Keratinocyte (primary cell): ENCODE results near the gene MLPH. TPM values are rescaled to one million over a fixed set of nuclear protein-coding genes. Genes with fewer than 3 reads are reported as not detected.

Experiments
- DNase-seq: peaks from one replicate; pipeline ENCODE4 v3.0.0-alpha.2; 2011; ENCODE audit warnings: low read depth, missing footprints, low spot score
- FAIRE-seq: peaks from 2 replicates; lab custom pipeline; 2011; peaks lifted over from hg19 to GRCh38; lab: Jason Lieb, UNC
- H2AFZ ChIP-seq: 2 replicates; pipeline ENCODE4 v1.6.0; 2012; ENCODE audit warnings: low read length, control low read depth, inconsistent platforms; ENCODE audit not compliant: control insufficient read depth
- H3K27ac ChIP-seq: 2 replicates; pipeline ENCODE4 v1.5.1; 2011; ENCODE audit warnings: low read length; ENCODE audit not compliant: control insufficient read depth, insufficient read depth
- H3K27me3 ChIP-seq: 3 replicates; pipeline ENCODE4 v1.6.0; 2011; ENCODE audit warnings: low read length; ENCODE audit not compliant: control insufficient read depth, insufficient read depth; ENCODE audit errors: extremely low read depth
- H3K36me3 ChIP-seq, 2 experiments: 2 replicates in 1 of 2; 3 replicates in 1 of 2; pipeline ENCODE4 v1.5.1; 2011; ENCODE audit warnings: low read length in 2 of 2, mild to moderate bottlenecking in 1 of 2; ENCODE audit not compliant: control insufficient read depth in 2 of 2, insufficient read depth in 2 of 2; ENCODE audit errors: extremely low read depth in 1 of 2
- H3K4me1 ChIP-seq: 3 replicates; pipeline ENCODE4 v1.5.1; 2011; ENCODE audit warnings: low read length; ENCODE audit not compliant: control insufficient read depth, insufficient read depth; ENCODE audit errors: extremely low read depth
- H3K4me2 ChIP-seq: 3 replicates; pipeline ENCODE4 v1.6.0; 2011; ENCODE audit warnings: low read depth, low read length; ENCODE audit not compliant: control insufficient read depth, insufficient read depth; ENCODE audit errors: extremely low read depth
- H3K4me3 ChIP-seq, 3 experiments: fragments of 200-600 bp in 1 of 3; sonication (generic) in 1 of 3; 2 replicates in 2 of 3; 3 replicates in 1 of 3; pipeline ENCODE4 v1.5.1; 2011 to 2016; ENCODE audit warnings: low read length in 3 of 3, mild to moderate bottlenecking in 3 of 3, control low read depth in 2 of 3, inconsistent platforms in 1 of 3, low read depth in 1 of 3, mixed read lengths in 1 of 3, mixed run types in 1 of 3, moderate library complexity in 1 of 3; ENCODE audit not compliant: control insufficient read depth in 2 of 3, insufficient read depth in 2 of 3; ENCODE audit errors: extremely low read depth in 1 of 3
- H3K79me2 ChIP-seq: 2 replicates; pipeline ENCODE4 v1.6.0; 2012; ENCODE audit warnings: low read length; ENCODE audit not compliant: control insufficient read depth, insufficient read depth
- H3K9ac ChIP-seq: 3 replicates; pipeline ENCODE4 v1.6.0; 2011; ENCODE audit warnings: low read length; ENCODE audit not compliant: control insufficient read depth, insufficient read depth; ENCODE audit errors: extremely low read depth
- H3K9me1 ChIP-seq: 3 replicates; pipeline ENCODE4 v1.6.0; 2011; ENCODE audit warnings: low read length; ENCODE audit not compliant: control insufficient read depth, insufficient read depth; ENCODE audit errors: extremely low read depth
- H3K9me3 ChIP-seq: 2 replicates; pipeline ENCODE4 v1.5.1; 2012; ENCODE audit warnings: low read depth, low read length; ENCODE audit not compliant: control insufficient read depth
- H4K20me1 ChIP-seq: 3 replicates; pipeline ENCODE4 v1.6.0; 2011; ENCODE audit warnings: low read length; ENCODE audit not compliant: control insufficient read depth, insufficient read depth; ENCODE audit errors: extremely low read depth
- CTCF ChIP-seq, 3 experiments: IDR thresholded peaks in 1 of 3; conservative IDR thresholded peaks in 1 of 3; optimal IDR thresholded peaks in 1 of 3; 2 replicates in 2 of 3; 3 replicates in 1 of 3; pipeline versions ENCODE3 to v1.5.1; 2011; ENCODE audit warnings: low read length in 3 of 3, mild to moderate bottlenecking in 3 of 3, moderate library complexity in 2 of 3, control low read depth in 1 of 3, inconsistent platforms in 1 of 3; ENCODE audit not compliant: insufficient read depth in 2 of 3; ENCODE audit errors: extremely low read depth in 1 of 3
- EZH2 ChIP-seq: IDR thresholded peaks from one replicate; pipeline ENCODE4 v1.6.1; 2012; ENCODE audit warnings: inconsistent platforms, mild to moderate bottlenecking, low read length, moderate library complexity
- dilution Hi-C: fragments of 300-500 bp; cut with MboI; formaldehyde crosslinking; loops from one replicate; pipeline ENCODE4 v1.7.0; 2020; ENCODE audit warnings: low sequenced_read_pairs; ENCODE audit not compliant: extremely low pct_ligation_motif_present
- polyA plus RNA-seq, 5 experiments: library from polyadenylated mRNA; depleted of rRNA in 3 of 5; stranded (reverse) in 3 of 5; stranded (forward) in 1 of 5; unstranded in 1 of 5; fragments of >200 nt; gene quantifications; 1 replicate in 1 of 5; 2 replicates in 3 of 5; 3 replicates in 1 of 5; pipeline versions ENCODE4 v1.2.1 to v1.2.3, GENCODE V29; 2011 to 2012; ENCODE audit warnings: missing spikeins in 2 of 5, low read depth in 1 of 5, low replicate concordance in 1 of 5

MLPH gene
- polyA plus RNA-seq, 1 donor (not counting 4 experiments of a cell fraction or from before 2014, with no cell fraction given), result 0.67 TPM

GRCh38 chr2:237600205-237600846, 113.3 kb downstream of the MLPH start:
- Histone ChIP-seq H3K9me1 (no peaks in the 10 kb centered on the region), H3K4me2 (peak overlapping the region; percentile 20), H3K79me2 (no peaks in the 10 kb centered on the region), H3K27ac (no peak overlapping the region), H4K20me1 (no peaks in the 10 kb centered on the region), H3K36me3 (no peaks in the 10 kb centered on the region), H2AFZ (peak overlapping the region; percentile 64), H3K9ac (no peak overlapping the region), H3K27me3 (peaks cover 5% of the 10 kb centered on the region), H3K9me3 (no peaks in the 10 kb centered on the region), H3K4me3 (no peak overlapping the region), H3K4me1 (peaks cover 9% of the 10 kb centered on the region)
- DNase-seq (no peak), FAIRE-seq (no peak)
- dilution Hi-C loops, result no loop called here
- TF ChIP-seq EZH2, result no peak
- no peak for TF ChIP-seq CTCF (optimal IDR thresholded peaks at IDR 0.05 in 1 of 3, IDR thresholded peaks at IDR 0.05 in 1 of 3, conservative IDR thresholded peaks at IDR 0.05 in 1 of 3; ENCODE audit: extremely low read depth in 1 of 3, insufficient read depth in 2 of 3, low read length in 3 of 3)

DNA sequence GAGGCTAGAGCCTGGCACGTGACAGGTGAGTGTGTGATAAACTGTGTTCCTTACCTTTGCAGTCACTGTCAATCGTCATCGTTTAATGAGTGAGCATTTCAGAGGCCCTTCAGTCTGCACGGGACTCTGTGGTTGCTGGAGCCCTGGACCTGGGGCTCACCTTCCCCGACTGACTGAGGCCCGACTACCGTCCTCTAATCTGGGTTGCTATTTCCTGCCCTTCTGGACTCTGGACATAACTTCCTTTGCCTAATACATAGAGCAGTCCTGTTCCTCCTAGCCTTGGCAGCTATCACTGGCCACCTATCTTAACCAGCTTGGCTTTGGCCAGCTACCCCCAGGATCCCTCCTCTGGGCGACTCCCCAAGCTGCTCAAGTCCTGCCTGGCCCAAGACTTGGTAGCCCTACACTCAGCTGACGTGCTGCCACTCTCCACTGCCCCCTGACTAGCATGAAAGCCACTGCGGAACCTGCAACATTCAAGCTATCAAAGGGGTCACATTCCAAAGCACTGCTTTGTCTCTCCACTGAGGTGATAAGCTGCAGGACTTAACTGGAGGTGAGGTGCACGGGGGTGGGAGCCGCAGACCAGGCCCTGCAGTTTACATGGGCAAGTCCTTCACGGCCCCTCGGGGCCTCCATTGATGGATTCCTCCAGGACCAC, 114.5 kb downstream of the MLPH start:
- Histone ChIP-seq H3K4me1 (peaks cover 9% of the 10 kb centered on the region), H4K20me1 (no peaks in the 10 kb centered on the region), H3K9me1 (no peaks in the 10 kb centered on the region), H3K4me2 (no peak overlapping the region), H3K9ac (no peak overlapping the region), H3K27ac (no peak overlapping the region), H2AFZ (no peak overlapping the region), H3K9me3 (no peaks in the 10 kb centered on the region), H3K79me2 (no peaks in the 10 kb centered on the region), H3K36me3 (no peaks in the 10 kb centered on the region), H3K4me3 (no peak overlapping the region), H3K27me3 (peaks cover 5% of the 10 kb centered on the region)
- no peak for FAIRE-seq
- DNase-seq, result no peak
- TF ChIP-seq EZH2 (no peak), CTCF (optimal IDR thresholded peaks at IDR 0.05 in 1 of 3, IDR thresholded peaks at IDR 0.05 in 1 of 3, conservative IDR thresholded peaks at IDR 0.05 in 1 of 3; ENCODE audit: extremely low read depth in 1 of 3, insufficient read depth in 2 of 3, low read length in 3 of 3) (no peak)
- dilution Hi-C loops, result no loop called here
